Activated CD8-positive, alpha-beta memory T cell treated with anti-CD3 and anti-CD28 coated beads for 4 hours (primary cell): Measurements from ENCODE around the gene RAPGEF1.
A peak's percentile ranks its signal among the peaks of the same experiment; 100 is the strongest.
"Not testable (repeated sequence)": the region's sequence is repeated elsewhere in the genome, so short reads cannot be mapped to it uniquely, and the experiment has no call there.

Experiments used
- DNase-seq, 2 donors: peaks; one replicate each; pipeline ENCODE4 v3.0.0-alpha.2; 2020; ENCODE audit warnings: low read depth in 2 of 2

RAPGEF1 gene

DNA sequence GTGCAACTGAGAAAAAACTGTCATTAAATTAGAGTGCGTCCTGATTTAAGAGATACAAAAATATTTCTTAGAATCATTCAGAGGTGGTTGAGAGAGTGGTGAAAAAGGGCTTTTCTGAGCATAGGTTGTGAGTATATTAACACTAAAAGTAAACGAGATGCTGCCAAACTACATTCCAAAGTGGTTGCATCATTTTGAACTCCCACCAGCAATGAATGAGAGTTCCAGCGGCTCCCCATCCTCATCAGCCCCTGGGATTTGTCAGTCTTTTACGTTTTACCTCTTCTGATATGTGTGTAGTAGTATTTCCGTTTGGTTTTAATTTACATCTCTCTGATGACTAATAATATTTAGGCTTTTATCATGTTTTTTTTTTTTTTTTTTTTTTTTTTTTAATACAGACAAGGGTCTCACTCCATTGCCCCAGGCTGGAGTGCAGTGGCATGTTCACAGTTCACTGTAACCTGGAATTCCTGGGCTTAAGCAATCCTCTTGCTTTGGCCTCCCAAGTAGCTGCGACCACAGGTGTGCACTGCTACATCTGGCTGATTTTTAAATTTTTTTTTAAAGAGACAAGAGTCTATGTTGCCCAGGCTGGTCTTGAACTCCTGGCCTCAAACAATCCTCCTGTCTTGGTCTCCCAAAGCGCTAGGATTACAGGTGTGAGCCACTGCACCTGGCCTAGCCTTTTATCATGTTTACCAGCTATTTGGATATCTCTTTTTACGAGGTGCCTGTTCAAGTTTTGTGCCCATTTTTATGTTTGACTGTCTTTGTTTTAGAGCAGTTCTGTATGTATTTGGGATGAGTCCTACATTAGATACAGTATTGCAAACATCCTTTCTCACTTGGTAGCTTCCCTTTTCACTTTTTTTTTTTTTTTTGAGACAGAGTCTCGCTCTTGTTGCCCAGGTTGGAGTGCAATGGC, 177.6 kb downstream of the RAPGEF1 start:
- no peak for DNase-seq

DNA sequence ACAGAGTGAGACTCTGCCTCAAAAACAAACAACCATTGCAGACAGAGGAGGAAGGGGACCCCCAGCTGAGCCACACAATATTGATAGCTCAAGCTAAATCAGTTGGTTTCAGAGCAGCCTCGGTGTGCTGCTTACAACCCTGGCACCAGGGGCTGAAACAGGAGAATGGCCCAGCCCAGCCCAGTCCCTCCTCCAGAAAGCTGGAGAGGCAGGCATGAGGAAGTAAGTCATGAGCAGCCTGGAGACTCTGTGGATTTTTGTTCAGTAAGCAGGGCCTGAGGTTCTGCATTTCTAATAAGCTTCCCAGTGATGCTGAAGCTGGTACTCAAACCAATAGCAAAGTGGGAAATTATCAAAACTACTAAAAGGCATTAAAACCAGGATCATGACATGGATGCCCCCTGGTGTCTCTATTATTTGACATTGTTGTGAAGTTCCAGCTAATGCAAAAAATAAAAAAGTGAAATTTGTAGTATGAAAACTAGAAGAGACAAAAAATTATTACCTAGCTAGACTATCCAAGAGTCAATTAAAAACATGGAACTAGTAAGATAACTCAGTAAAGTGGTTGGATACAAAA, 180.4 kb downstream of the RAPGEF1 start:
- no peak for DNase-seq

DNA sequence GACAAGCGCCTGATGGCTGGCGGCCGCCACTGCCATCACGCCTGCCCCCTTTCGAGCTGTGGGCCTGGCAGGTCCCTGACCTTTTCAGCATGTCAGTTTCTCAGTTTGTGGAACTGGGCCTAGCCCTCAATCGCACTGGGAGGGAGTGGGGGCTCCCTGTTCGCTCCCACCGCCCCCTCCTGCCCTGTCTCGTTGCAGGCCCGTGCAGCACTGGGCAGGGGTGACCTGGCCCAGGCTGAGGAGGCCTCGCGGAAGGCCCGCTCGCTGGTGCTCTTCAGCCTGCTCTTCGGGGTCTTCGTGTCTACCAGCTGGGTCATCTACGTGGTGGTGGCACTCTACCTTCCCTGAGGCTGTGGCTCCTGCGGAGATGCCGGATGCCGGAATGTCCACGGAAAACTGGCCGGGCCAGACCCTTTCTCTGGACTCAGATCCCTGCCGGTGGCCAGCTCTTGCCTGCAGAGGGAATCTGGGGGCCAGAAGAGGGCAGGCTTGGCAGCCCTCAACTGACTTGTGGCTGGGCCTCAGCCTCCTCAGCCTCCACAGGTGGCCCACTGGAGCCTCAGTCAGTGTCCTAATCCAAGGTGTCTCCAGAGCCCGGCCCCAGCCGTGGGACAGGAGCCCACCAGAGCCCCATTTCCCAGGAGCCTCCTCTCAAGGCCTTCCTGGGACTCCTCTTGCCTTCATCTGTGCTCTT, 181.9 kb downstream of the RAPGEF1 start:
- DNase-seq: no peak

DNA sequence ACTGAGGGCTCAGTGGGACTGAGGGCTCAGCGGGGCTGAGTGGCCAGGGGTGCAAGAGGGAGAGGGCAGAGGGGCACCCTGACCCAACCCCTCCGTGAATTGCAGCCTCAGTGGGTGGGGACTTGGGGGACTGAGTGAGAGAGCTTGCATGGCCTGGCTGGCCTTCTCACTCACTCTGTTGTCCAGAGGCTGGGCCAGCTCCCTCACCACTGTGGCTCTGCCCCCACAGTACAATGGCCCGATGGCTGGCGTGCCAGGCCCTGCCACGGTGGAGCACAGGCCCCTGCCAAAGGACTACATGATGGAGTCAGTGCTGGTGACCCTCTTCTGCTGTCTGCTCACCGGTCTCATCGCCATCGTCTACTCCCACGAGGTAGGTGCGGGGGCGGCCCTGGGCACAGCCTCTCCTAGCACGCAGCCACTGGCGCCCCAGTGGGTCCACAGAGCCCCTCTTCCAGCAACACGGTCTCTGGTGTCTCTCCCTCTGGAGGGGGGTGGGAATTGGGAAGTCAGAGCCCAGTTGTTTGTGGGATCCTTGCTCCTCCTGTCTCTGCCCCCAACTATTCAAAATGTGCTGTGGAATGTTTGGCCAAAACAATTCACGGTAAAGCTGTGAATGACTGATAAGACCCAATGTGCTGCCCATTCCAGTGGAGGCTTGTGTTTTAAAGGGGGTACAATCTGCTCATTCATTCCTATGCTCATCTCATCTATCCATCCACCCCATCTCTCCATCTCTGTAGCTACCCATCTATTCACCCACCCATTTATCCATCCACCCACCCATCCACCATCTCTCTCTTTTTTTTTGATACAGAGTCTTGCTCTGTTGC, 183.8 kb downstream of the RAPGEF1 start:
- no peak for DNase-seq

DNA sequence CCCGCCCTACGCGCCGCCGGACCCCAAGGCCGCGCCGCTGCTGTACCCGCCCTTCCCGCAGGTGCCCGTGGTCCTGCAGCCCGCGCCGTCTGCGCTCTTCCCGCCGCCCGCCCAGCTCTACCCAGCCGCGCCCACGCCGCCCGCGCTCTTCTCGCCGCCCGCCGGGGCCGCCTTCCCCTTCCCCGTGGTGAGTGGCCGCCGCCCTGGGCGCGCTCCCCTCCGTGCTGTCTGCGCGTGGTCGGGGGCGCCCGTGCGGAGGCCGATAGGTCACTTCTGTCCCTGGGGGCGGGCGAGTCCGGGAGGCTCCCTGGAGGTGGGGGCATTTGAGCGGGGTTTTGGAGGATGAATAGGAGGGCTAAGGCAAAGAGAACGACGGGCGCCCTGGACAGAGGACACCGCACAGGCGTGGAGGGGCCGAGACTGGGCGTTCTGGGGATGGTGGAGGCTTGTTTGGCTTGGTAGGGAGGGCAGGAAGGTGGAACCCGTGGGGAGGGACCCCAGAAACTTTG, 185.0 kb downstream of the RAPGEF1 start:
- DNase-seq: no peak

DNA sequence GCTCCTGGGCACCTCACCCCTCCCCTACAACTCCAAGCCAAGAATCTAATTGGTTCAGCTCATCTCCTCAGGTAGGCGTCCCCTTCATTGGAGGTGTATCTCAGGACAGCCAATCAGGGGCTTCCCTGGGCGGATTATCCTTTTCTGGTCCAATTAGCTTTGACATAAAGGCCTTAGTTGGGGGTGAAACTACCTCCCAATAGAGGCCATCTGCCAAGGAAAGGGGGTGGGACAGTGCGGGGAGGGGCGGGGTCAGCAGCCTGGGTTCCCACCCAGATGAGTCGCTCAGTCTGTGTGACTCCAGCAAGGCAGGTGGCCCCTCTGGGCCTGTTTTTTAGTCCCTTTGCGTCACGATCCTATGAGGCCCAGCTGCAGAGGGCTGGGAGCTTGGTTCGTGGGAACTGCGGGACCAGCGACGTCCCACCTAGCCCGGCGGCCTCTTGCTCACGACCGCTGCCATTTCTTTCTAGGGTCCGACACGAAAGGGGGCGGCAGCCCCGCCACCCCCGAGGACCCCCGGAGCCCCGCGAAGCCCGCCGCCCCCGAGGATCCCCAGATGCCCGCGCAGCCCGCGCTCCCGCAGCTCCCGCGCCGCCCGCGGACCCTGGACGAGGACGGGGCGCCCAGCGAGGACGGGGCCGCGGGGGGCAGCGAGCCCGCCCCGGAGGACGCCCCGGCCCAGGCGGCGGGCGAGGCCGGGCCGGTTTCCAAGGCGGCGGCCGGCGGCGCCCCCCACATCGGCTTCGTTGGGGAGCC, 185.6 kb downstream of the RAPGEF1 start:
- no peak for DNase-seq

DNA sequence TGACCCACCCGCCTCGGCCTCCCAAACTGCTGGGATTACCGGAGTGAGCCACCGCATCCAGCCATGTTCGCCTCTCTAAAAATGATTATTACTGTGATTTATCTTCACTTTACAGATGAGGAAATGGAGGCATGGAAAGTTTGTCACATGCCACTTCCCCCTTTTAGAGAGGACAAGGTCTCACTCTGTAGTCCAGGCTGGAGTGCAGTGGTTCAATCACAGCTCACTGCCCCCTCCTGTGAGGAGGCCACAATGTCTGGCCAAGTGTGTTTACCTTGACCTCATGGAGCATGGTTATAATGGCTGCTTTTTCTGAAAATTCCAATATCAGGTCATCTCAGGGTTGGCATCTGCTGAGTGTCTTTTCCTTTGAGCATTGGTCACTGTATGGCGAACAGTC, 187.8 kb downstream of the RAPGEF1 start:
- DNase-seq: no peak

DNA sequence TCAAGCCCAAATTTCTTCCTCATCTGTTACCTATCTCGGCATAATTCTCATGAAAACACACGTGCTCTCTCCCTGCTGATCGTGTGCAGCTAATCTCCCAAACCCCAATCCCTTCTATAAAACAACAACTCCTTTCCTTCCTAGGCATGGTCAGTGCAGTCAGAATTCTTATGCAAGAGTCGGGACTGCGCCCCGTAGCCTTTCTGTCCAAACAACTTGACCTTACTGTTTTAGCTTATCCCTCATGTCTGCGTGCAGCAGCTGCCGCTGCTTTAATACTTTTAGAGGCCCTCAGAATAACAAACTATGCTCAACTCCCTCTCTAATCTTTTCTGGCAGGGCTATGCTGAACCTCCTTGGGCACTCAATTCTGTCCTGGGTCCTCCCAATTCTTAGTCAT, 189.4 kb downstream of the RAPGEF1 start:
- not testable (repeated sequence) for DNase-seq

DNA sequence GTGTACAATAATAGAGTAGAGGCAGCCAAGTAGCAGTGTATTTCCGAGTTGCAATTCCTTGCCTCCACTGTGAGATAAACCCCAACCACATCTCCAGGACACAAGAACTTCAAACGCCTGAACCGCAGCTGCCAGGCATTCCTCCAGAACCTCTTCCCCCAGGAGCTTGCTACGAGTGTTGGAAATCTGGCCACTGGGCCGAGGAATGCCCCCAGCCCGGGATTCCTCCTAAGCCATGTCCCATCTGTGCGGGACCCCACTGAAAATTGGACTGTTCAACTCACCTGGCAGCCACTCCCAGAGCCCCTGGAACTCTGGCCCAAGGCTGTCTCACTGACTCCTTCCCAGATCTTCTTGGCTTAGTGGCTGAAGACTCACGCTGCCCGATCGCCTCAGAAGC, 190.7 kb downstream of the RAPGEF1 start:
- DNase-seq: not testable (repeated sequence)

DNA sequence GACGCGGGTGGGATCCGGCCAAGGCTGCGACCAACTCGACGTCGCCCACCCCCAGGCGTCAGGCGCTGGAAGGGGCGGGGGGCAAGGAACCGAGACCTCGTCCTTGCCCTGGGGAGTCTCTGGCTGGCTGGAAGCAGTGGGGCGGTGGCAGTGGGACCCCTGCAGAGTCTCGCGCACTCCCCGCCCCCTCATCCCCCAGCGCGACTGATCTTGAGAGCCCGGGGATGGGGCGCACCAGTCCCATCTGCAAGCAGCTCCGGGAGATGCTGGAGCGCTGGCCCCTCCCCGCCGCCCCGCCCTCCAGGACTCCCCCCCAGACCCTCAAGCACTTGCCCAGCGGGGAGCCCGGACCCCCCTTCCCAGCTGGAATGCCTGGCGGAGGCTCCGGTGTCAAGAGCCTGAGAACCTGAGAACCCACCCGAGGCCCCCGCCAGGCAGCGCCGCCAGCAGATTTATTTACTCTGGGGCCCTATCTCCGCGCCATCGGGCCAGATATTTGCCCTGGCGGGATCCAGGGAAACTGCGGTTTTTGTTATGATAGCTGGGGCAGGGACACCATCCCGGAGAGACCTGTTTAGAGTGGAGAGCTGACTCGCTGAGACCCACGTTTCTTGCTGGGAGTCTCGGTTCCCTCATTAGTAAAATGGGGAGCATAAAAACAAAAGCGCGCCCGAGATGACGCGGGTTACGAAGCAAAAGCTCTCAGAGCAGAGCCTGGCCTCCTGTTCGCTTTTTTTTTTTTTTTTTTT, 193.4 kb downstream of the RAPGEF1 start:
- DNase-seq: no peak

DNA sequence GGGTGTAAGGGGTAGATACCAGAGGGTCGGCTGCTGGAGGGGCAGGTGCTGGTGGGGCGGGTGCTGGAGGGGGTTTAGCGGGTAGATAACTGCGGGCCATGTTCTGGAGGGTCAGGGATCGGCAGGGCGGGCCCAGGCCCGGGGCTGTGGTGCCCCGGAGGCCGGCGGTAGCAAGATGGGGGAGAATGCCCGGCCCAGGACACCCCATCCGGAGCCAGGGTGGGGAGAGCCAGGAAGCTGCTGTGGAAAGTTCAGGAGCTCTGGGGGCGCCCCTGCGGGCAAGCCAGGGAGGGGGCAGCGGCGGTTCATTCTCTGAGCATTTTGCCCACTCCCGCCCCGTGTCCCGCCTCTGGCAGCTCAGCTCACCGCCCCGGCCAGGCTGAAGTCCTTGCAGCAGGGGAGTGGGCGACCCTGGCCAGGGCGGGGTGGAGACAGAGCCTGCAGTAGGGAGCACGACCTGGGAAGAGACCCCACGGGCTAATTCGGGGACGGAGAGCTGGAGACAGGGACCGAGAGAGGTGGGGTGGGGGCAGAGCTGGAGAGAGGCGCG, 194.0 kb downstream of the RAPGEF1 start:
- DNase-seq: no peak

DNA sequence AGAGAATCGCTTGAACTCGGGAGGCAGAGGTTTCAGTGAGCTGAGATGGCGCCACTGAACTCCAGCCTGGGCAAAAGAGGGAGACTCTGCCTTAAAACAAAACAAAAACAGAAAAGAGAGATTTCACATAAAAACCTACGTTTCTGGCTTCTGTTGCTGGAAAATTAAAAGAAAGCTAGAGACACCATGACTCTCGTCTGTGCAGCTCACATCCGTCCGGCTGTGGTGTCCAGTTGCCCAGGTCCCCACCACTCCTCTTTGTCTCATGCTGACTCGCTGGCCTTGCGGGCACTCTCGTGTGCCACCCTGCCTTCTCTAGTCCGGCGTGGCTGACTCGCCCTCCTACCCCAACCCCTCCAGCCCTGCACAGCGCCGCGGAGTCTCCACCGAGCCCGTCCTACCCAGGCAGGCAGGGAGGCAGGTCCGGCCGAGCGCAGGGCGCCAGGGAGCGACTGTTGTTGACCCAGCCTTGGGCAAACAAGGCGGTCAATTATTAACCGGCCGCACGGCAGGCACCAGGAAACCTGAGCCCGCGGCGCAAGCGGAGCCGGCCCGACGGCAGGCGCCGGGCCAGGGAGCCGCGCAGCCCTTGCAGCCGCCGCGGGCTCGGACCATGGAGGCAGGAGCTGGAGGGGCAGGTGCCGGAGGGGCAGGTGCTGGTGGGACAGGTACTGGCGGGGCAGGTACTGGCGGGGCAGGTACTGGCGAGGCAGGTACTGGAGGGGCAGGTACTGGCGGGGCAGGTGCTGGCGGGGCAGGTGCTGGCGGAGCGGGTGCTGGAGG, 194.7 kb downstream of the RAPGEF1 start, which contains the start of gene PRRT1B:
Gene PRRT1B, plus strand, starts transcription at position 521 of the 783 bp plus-strand sequence. Its CDS starts 93 bp downstream, at position 614.
- DNase-seq: no peak

DNA sequence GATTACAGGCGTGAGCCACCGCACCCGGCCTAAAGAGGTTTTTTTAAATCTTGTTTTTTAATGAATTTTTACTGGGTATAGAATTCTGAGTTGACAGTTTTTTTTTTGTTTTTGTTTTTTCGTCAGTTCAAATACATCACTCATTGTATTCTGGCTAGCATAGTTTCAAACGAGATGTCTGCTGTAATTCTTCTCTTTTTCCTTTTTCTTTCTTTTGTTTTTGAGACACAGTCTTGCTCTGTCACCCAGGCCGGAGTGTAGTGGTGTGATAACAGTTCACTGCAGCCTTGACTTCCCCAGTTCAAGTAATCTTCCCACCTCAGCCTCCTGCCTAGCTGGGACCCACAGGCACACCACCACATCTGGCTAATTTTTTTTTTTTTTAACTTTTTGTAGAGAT, 196.7 kb downstream of the RAPGEF1 start:
- DNase-seq: no peak

DNA sequence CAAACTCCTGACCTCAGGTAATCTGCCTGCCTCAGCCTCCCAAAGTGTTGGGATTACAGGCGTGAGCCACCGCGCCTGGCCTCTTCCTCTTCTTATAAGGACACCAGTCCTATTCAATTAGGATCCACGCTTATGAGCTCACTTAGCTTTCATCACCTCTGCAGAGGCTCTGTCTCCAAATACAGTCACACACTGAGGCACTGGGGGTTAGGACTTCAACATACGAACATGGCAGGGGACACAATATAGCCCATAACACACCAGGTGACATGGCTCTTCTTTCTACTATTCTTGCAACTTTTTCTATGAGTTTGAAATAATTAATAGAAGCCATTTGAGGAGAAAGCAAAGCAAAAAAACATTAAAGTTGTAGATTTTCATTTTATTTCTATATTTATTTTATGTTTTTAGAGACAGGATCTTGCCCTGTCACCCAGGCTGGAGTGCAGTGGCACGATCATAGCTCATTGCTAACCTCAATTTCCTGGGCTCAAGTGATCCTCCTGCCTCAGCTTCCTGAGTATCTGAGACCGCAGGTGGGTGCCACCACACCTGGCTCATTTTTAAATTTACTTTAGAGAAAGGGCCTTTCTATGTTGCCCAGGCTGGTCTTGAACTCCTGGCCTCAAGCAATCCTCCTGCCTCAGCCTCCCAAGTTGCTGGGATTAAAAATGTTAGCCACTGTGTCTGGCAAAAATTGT, 200.5 kb downstream of the RAPGEF1 start:
- DNase-seq: no peak

DNA sequence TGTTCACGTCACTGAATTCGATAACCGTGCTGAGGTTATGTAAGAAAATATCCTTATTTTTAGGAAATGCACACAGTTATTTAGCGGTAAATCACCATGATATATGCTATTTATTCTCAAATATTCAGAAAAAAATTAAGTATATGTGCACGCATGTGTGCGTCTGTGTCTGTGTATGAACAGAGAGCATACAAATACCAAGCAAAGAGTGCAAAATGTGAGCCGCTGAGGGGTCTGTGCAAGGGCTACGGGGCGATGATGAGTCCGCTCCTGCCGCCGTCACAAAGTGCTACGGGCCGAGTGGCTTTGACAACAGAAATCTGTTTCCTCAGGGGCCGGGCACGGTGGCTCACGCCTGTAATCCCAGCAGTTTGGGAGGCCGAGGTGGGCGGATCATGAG, 201.9 kb downstream of the RAPGEF1 start:
- DNase-seq: no peak

DNA sequence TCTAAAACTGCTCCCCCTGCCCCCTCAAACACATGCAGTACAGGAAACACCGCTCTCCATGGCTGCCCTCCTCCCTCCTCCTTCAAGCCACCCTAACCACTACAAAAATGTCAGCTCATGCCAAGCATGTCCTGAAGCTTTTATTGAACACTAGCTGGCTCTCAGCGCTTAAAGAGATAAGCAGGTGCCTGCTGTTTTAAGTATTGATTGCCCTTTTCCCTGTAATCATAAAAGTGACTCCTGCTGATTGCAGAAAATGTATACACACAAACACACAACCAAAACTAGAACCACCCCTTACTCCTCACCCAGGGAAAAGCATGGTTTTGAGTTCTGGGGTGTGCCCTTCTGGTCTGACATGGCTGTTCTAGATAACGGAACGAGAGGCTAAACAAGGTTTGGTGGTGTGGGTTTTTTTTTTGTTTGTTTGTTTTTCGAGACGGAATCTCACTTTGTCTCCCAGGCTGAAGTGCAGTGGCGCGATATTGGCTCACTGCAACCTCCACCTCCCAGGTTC, 205.1 kb downstream of the RAPGEF1 start:
- no peak for DNase-seq

DNA sequence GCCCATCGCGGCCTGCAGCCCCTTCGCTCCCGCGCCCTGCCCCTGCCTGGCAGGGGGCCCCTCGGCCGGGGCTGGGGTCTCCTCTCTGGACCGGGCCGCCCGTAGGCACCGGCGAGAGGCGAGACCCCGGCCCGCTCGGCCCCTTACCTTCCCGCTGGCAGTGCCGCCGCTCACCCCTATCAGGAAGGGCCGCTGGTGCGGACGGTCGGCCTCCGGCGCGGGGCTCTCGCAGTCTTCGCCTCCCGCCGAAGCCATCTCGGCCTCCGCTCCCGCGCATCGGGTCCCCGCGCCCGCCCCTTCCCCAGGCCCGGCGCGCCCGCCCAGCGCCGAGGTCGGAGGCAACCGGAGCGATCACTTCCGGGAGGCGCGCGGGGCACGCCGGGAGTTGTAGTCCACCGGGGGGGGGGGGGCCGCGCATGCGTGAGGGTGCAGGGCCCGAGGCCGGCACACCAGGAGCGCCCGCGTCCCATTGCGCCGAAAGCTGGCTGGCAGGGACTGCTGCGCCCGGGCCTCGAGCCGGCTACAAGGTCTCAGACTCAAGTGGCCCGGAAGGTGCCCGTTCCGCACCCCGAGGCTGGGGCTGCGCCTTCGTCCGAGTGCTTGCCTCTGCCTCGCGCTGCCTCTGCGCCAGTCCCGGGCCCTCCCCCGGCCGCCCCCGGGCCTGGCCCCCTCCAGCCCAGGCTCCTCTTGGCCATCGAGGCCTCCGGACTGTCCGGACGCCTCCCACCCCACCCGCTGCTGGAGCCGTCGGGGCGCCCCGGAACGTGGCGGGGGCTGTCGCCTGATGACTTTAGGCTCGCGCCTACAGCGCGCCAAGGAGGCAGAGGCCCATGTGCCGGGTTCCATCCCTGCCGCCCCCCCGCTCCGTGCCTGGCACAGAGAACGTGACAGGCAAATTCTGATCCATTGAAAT, 208.7 kb downstream of the RAPGEF1 start, which contains the start of gene UCK1:
Gene UCK1, minus strand, starts transcription at position 344 of the 913 bp plus-strand sequence. Its CDS starts 89 bp downstream, at position 255.
- DNase-seq: peak; percentile 45 to 51
